ENCODE results near the gene WEE1.
A peak's percentile ranks its signal among the peaks of the same experiment; 100 is the strongest.

The WEE1 gene

DNA sequence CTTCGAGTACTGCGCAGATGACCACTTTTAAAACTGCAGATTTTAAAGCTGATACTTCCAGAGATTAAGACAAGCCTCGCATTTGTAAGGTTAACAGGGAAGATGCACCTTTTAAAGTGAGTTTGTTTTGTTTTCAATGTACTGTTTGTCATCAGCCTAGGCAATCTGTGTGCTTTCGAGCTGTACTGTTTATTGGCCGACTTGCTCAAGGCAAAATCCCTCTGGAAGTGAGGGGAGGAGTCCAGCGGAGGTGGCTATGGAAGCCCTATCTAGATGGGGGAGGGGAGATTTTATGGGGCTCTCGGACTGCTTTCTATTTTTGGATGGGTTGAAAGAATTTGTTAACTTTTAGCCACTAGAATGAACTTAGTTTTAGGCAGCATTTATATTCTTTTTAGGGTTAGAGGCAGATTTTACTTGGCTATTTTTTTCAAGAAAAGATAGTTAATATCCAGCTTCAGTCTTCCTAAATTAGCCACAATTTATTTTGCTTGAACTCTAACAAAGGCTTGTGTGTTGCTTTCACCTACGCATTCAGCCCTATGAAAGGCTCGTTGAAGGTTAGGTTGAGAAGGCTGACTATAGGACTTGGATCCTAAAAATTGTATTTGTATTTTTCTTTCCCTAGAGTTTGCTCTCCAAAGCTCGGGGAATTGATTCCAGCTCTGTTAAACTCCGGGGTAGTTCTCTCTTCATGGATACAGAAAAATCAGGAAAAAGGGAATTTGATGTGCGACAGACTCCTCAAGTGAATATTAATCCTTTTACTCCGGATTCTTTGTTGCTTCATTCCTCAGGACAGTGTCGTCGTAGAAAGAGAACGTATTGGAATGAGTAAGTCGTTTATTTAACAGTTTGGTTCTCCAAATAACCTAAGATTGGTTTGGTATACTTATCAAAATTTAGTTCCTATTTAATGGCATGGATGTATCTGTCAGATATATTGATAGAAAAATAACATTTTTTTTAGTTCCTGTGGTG, 2.1 kb downstream of the WEE1 start:
- Histone ChIP-seq H4K20me1 (peaks cover 0 to 59% (median 29%) of the 10 kb centered on the region in 11 experiments; a peak in 14 of 22 replicates), H3K36me3 (peaks cover 0 to 49% (median 43%) of the 10 kb centered on the region in 11 experiments; a peak in 17 of 22 replicates)

DNA sequence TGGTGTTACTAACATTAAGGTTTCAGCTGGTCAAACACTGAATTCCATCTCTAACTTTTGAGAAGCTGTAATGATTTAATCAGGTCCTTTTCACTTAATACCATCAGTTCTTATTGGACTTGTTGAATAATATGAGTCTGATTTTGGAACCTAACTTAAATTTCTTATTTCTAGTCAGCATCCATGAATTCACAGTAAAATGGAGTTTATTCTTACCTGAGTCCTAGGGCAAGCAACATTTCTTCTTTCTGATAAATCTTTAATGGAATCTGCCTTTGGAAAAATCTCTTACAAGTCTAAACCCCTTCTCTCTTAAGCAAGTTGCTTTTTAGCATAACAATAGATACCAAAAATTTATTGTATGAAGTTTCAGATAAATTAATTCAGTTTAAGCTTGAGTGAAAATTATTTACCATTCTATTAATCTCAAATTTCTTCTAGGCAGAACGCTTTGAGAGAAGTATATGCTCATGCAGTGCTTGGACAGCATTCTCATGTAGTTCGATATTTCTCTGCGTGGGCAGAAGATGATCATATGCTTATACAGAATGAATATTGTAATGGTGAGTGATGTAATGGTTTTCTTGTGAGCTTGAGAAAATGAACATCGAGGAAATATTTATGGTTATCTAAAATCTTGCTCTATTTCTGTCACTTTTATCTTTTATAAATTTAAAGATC, 3.4 kb downstream of the WEE1 start:
- peaks cover 0 to 62% (median 56%) of the 10 kb centered on the region in 11 experiments; a peak in 20 of 22 replicates for H3K36me3 ChIP-seq
- no peak overlapping the region for H3K27ac ChIP-seq
- TF ChIP-seq Cebpa-rat (IDR thresholded peaks at IDR 0.05), result no peak
- no peaks in the 10 kb centered on the region for H3K9me3 ChIP-seq (replicated peaks in 1 of 11)
- no peaks in the 10 kb centered on the region for H3K27me3 ChIP-seq
- H3K9ac ChIP-seq, result peak overlapping the region in 6 of 11 experiments; percentile 11 to 96 (median 32); a peak in 5 of 22 replicates
- peak overlapping the region in 7 of 10 experiments; percentile 81 to 99 (median 96); a peak in 7 of 20 replicates for H3K4me3 ChIP-seq
- H3K4me2 ChIP-seq, result peak overlapping the region in 10 of 11 experiments; percentile 85 to 97 (median 94); a peak in 20 of 22 replicates
- peaks cover 0 to 59% (median 34%) of the 10 kb centered on the region in 11 experiments; a peak in 14 of 22 replicates for H4K20me1 ChIP-seq
- H3K4me1 ChIP-seq, result peaks cover 20 to 33% (median 27%) of the 10 kb centered on the region in 10 experiments

More for the DNA sequence above, 2.1 kb downstream of the WEE1 start:
- no peak for TF ChIP-seq Cebpa-rat (IDR thresholded peaks at IDR 0.05)
- H3K27me3 ChIP-seq, result no peaks in the 10 kb centered on the region
- peak overlapping the region in 10 of 11 experiments; percentile 84 to 98 (median 95); a peak in 20 of 22 replicates for H3K27ac ChIP-seq
- H3K9ac ChIP-seq, result peak overlapping the region; percentile 86 to 98 (median 95)
- peak overlapping the region; percentile 85 to 97 (median 94) for H3K4me2 ChIP-seq
- peaks cover 22 to 36% (median 29%) of the 10 kb centered on the region in 10 experiments for H3K4me1 ChIP-seq
- H3K4me3 ChIP-seq, result peak overlapping the region; percentile 71 to 99 (median 96)
- H3K9me3 ChIP-seq (replicated peaks in 1 of 11), result no peaks in the 10 kb centered on the region

DNA sequence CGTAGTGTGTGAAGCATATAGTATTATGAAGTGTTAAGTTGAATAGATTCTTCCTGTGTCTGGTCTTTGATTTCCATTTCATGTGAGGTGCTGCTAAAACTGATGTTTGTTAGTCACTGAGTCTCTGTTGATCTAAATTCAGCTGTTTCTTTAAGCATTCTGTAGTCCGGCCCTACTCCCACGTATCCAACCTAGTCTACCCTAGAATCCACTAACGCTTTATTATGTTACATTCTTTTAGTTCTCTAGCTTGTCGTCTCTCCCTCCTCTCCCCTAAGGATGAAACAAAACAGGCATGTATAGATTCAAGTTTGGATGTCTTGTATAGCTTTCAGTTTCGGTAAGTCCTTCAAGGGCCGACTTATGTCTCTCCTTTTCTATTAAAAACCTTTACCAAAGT, 4.1 kb downstream of the WEE1 start:
- Histone ChIP-seq H3K9ac (peak overlapping the region in 1 of 11 experiments; percentile 6; a peak in 1 of 22 replicates), H4K20me1 (peaks cover 0 to 61% (median 34%) of the 10 kb centered on the region in 11 experiments; a peak in 14 of 22 replicates), H3K4me1 (peaks cover 13 to 26% (median 20%) of the 10 kb centered on the region in 10 experiments), H3K9me3 (replicated peaks in 1 of 11) (no peaks in the 10 kb centered on the region), H3K27me3 (no peaks in the 10 kb centered on the region), H3K27ac (no peak overlapping the region), H3K36me3 (peaks cover 0 to 69% (median 64%) of the 10 kb centered on the region in 11 experiments; a peak in 20 of 22 replicates), H3K4me2 (peak overlapping the region in 2 of 11 experiments; percentile 5 to 97; a peak in 6 of 22 replicates), H3K4me3 (no peak overlapping the region)
- TF ChIP-seq Cebpa-rat (IDR thresholded peaks at IDR 0.05), result no peak

DNA sequence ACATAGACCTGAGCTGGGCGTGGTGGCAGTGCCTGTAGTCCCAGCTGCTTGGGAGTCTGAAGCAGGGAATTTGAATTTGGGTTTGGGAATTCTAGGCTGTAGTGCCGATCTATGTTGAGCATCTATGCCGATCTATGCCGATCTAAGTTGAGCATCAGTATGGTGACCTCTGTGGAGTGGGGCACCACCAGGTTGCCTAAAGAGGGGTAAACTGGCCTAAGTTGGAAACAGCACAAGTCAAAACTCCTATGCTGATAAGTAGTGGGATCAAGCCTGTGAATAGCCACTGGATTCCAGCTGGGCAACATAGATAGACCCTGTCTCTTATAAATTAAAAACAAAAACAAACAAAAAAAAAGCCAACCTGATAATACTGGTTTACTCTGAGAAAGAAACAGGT, 7.4 kb downstream of the WEE1 start:
- H3K4me3 ChIP-seq, result no peak overlapping the region
- H4K20me1 ChIP-seq, result peaks cover 0 to 58% (median 24%) of the 10 kb centered on the region in 11 experiments; a peak in 14 of 22 replicates
- H3K36me3 ChIP-seq, result peaks cover 3 to 99% (median 94%) of the 10 kb centered on the region in 11 experiments; a peak in 21 of 22 replicates
- no peaks in the 10 kb centered on the region for H3K9me3 ChIP-seq (replicated peaks in 1 of 11)
- H3K4me1 ChIP-seq, result peaks cover 7 to 22% (median 14%) of the 10 kb centered on the region in 10 experiments
- no peak overlapping the region for H3K4me2 ChIP-seq
- H3K27me3 ChIP-seq, result no peaks in the 10 kb centered on the region
- H3K9ac ChIP-seq, result no peak overlapping the region
- no peak for TF ChIP-seq Cebpa-rat (IDR thresholded peaks at IDR 0.05)
- H3K27ac ChIP-seq, result no peak overlapping the region

DNA sequence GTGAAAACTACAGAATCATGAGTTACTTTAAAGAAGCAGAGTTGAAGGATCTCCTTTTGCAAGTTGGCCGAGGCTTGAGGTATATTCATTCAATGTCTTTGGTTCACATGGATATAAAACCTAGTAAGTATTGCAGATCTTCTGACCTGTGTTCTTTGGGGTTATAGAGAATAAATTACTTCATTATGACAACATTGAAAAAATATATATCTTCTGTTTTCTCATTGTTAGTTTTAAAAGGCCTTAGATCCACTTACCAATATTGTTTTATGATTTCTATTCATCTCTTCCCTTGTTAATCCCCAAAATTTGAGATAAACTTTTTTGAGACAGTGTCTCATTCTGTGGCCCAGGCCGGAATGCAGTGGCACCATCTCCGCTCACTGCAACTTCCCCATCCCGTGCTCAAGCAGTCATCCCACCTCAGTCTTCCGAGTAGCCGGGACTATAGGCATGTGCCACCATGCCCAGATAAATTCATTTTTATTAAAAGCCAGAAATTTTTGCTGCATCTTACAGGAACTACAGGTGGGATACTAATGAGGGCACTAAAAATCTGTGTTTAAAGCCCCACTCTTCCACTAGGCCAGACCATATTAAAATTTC, 8.2 kb downstream of the WEE1 start:
- H3K4me3 ChIP-seq, result no peak overlapping the region
- no peaks in the 10 kb centered on the region for H3K9me3 ChIP-seq (replicated peaks in 1 of 11)
- H3K27ac ChIP-seq, result no peak overlapping the region
- H3K27me3 ChIP-seq, result no peaks in the 10 kb centered on the region
- no peak overlapping the region for H3K4me2 ChIP-seq
- TF ChIP-seq Cebpa-rat (IDR thresholded peaks at IDR 0.05), result no peak
- H3K4me1 ChIP-seq, result peaks cover 0 to 14% (median 7%) of the 10 kb centered on the region in 10 experiments; a peak in 14 of 20 replicates
- no peak overlapping the region for H3K9ac ChIP-seq
- peaks cover 0 to 57% (median 23%) of the 10 kb centered on the region in 11 experiments; a peak in 12 of 22 replicates for H4K20me1 ChIP-seq
- H3K36me3 ChIP-seq, result peaks cover 3 to 100% (median 96%) of the 10 kb centered on the region in 11 experiments; a peak in 21 of 22 replicates

DNA sequence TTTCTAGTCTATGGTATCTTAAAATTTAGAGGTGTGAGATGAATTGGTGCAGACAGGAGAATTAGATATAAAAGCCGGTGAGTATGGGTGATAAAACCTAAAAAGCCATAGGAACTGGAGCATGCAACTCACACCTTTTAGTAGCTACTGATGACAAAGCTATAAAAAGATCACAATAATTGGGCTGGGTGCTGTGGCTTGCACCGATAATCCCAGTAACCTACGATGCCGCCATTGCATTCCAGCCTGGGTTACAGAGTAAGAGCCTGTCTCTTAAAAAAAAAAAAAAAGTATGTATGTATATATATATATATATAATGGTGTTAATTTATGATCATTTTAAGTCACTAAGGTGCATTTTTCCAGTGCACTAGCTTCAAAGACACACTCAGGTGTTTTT, 17.2 kb downstream of the WEE1 start:
- TF ChIP-seq Cebpa-rat (IDR thresholded peaks at IDR 0.05), result no peak
- Histone ChIP-seq H3K4me3 (no peak overlapping the region), H3K36me3 (peaks cover 14 to 56% (median 50%) of the 10 kb centered on the region in 11 experiments; a peak in 21 of 22 replicates), H3K9me3 (replicated peaks in 1 of 11) (no peaks in the 10 kb centered on the region), H3K27ac (no peak overlapping the region), H3K9ac (no peak overlapping the region), H3K27me3 (no peaks in the 10 kb centered on the region), H3K4me2 (no peak overlapping the region), H4K20me1 (peaks cover 0 to 21% (median 4%) of the 10 kb centered on the region in 11 experiments; a peak in 7 of 22 replicates), H3K4me1 (peaks cover 0 to 13% (median 0%) of the 10 kb centered on the region in 10 experiments; a peak in 4 of 20 replicates)

DNA sequence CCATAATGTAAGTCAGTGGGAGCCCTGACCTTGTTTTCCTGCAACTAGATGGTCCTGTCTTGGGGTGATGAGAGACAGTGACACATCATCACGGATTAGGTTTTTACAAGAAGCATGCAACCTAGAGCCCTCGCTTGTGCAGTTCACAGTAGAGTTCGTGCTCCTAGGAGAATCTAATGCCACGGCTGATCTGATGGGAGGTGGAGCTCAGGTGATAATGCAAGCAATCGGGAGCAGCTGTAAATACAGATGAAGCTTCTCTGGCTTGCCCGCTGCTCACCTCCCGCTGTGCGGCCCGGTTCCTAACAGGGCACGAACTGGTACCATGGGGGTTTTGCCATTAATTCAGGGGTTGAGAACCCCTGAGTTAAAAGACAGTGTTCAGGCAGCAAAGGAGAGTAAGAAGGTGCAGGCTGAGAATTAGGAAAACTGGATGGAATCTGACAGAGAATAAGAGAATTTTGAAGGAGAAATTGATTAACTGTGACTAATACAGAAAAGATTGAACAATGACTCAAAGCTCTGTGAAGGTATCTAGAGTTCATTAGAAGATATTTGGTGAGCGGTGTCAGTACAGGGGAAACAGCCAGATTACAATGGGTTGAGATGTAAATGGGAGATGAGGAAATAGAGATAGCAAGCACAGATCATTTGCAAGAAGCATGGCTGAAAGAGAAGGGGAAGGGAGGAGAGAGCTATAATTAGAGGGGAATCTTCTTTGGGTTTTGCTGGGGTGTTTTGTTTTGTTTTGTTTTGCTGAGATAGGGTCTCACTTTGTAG, 21.0 kb downstream of the WEE1 start:
- no peaks in the 10 kb centered on the region for H3K27me3 ChIP-seq
- TF ChIP-seq Cebpa-rat (IDR thresholded peaks at IDR 0.05), result no peak
- peak overlapping the region in 2 of 11 experiments; percentile 6 to 45; a peak in 3 of 22 replicates for H3K4me2 ChIP-seq
- H3K9me3 ChIP-seq (replicated peaks in 1 of 11), result no peaks in the 10 kb centered on the region
- no peak overlapping the region for H3K27ac ChIP-seq
- H3K36me3 ChIP-seq, result peaks cover 0 to 19% (median 13%) of the 10 kb centered on the region in 11 experiments; a peak in 17 of 22 replicates
- no peak overlapping the region for H3K9ac ChIP-seq
- no peaks in the 10 kb centered on the region; a peak in 2 of 22 replicates for H4K20me1 ChIP-seq
- H3K4me3 ChIP-seq, result no peak overlapping the region
- H3K4me1 ChIP-seq, result peaks cover 0 to 13% (median 0%) of the 10 kb centered on the region in 10 experiments; a peak in 5 of 20 replicates

Measured in BLaER1 treated with 17β-estradiol and CSF1 and Interleukin-3, amounts not matched to agents 10 nM and 100 nM (cell line).